Cerebellar cortex (tissue), 1 donor: ENCODE measurements around the gene NIBAN1.

ENCODE experiments used
- DNase-seq: peaks from one replicate; pipeline ENCODE4 v3.0.0-alpha.2; 2015; ENCODE audit warnings: low spot score

NIBAN1 gene

DNA sequence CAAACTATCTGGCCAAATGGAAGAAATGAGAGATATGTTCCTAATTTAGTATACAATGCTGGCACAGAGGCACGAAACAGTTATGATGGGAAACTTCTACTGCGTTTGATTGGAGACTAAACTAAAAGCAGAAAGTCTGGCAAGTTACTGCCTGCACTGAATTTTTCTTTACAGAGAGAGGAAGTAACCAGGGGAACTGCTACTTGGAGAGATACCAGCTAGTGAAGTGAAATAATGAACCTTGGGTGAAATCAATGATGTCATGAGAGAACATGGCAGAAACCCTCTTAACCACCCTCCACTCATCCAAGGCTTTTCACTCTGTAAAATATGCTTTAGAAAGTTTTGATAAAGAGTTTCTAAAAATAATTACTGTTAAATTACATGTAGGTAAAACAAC, 29.3 kb downstream of the NIBAN1 start:
- DNase-seq: no peak

DNA sequence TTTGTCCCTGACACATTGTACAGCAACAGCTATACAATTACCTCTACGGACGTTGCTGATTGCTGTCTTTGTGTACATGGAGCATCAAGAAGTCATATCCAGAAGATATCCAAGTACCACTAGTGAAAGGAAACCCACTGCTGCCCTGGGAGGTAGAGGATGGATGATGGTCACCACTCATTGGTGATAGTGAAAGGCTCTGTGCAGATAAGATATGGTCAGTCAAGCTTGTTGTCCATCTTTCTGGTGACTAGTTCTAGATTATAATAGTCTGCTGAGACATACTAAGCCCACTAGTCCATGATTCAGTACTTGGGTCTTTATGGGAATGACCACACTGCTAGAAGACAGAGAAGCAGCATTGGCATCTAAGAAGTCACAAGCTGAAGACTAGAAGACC, 30.3 kb downstream of the NIBAN1 start:
- no peak for DNase-seq

DNA sequence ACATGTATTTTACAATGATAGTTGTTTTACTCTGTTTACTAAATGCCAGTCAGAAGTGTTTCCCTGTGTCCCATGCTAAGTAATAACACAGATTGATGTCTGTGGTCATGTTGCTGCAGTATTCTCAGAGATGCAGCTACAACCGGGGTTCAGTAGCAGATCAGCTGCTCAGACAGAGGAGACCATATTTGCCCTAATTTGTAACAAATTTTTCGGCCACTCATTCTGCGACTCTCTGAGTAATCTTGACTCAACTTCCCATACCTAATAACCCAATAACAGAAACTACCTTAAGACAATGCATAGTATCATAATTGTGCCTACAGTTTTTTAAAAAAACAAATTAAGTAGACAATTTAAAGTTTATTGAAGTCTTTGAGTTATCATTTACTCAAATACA, 32.6 kb downstream of the NIBAN1 start:
- DNase-seq: no peak

DNA sequence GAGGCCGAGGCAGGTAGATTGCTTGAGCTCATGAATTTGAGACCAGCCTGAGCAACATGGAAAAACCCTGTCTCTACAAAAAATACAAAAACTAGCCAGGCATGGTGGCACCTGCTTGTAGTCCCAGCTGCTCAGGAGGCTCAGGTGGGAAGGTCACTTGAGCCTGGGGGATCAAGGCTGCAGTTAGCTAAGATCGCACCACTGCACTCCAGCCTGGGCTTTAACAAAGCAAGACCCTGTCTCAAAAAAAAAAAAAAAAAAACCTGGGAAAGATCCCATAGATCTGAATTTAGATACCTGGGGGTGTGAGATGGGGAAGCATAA, 32.9 kb downstream of the NIBAN1 start:
- no peak for DNase-seq

DNA sequence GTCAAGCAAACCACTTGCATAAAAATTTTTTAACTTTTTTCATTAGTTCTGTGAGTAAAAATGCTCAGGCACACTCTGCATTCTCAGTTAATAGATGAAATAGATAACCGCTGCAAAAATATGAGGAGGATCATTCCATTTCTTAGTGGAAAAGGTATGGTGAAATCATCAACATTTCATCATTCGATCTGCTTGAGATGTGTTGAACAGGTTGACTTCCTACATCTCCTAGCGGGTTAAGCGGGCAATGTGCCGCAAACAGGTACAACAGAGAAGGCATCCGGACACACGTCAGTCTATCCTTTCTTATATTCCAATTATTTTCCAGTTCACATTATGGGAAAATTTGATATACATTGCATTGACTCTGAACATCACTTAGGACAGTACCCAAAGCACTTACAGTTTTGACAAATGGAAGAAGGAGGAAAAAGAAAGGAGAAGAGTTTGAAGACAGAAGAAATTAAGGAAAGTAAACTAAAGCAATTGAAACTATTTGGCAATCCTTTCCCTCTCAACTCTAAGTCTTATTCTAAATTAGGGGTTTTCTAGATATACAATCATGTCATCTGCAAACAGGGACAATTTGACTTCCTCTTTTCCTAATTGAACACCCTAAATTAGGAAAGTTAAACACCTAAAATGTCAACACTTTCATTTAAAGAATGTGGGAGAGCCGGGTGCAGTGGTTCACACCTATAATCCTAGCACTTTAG, 33.5 kb downstream of the NIBAN1 start:
- no peak for DNase-seq

DNA sequence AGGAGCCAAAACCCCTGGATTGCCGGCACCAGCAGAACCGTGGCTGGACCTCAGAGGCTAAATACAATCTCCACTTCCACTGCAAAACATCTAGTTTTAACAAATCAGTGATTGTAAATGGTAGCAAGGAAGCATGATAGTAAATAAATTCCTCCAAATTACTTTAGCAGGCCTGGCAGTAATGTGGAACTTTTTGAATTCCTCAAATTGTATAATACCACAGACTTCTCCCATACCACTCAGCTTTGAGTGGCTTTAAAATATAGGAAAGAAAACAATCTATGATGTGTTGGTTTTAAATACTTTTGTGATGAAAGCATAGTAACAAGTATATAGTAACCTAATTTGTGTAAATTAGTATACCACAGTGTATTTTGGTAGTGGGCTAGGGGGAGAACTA, 34.1 kb downstream of the NIBAN1 start:
- DNase-seq: no peak

DNA sequence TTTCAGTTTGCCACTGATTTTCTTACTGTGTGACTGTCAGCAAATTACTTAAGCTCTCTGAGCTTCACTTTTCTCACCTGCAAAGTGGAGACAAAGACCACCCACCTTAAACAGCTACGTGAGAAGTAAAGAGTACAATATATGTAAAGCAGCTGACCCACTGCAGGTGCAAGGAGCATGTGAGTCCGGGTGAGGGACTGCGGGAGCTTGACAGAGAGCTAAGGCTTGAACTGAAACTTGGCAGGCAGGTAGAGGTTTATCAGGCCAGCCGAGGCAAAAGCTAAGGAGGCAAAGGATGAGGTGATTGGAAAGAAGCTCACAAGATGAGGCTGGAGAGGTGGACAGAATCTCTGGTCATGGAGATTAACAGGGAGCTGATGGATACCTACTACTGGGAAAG, 36.6 kb downstream of the NIBAN1 start:
- no peak for DNase-seq

DNA sequence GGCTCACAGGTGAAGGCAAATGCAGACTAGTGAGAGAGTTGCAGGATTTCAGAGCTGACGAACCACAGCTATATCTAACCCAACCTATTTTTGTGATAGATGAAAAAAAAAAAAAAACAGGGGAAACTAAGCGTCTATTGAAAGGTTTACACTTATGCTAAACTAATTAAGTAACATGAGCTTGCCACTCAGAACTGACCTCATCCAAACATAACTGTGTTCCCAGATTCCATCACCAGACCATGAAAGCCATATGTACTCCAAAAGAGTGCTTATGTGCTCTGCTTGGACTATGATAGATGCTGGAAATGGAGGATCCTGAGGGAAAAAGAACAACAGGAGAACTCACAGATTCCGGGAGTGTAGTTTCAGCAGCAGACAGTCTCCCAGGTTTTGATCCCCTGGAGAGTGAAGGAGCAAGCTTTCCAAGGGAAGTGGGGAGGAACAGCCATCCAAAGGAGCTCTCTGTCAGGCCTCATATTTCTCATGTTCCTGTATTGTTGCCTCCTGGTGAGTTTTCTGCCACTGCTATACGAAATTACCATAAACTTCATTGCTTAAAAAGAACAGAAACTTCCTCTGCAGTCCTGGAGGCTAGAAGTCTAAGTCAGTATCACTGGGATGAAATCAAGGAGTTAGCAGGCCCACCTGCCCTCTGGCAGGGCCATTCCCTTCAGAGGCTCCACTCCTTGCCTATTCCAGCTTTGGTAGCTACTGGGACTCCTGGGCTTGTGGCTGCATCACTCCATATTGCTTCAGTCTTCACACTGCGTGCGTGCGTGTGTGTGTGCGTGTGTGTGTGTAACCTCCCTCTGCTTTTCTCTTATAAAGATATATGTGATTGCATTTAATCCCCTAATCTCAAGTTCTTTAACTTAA, 38.1 kb downstream of the NIBAN1 start:
- DNase-seq: no peak

DNA sequence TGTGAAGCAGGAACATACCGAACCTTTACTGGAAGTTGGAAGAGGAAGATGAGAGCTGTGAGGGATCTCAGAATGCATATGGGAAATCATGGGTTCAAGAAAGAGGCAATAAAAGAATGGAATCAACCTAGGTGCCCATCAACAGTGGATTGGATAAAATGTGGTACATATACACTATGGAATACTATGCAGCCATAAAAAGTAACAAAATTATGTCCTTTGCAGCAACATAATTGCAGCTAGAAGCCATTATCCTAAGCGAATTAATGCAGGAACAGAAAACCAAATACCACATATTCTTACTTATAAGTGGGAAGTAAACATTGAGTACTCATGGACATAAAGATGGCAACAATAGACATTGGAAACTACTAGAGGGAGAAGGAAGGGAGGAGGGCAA, 40.4 kb downstream of the NIBAN1 start:
- DNase-seq: no peak

DNA sequence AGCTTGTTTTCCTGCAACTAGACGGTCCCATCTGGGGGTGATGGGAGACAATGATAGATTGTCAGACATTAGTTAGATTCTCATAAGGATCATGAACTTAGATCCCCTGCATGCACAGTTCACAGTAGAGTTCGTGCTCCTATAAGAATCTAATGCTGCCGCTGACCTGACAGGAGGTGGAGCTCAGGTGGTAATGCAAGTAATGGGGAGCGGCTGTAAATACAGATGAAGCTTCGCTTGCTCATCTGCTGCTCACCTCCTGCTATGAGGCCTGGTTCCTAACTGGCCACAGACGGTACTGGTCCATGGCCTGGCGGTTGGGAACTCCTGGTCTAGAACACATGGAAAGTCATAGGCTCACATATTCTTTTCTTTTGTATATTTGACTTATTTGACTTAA, 42.0 kb downstream of the NIBAN1 start:
- DNase-seq: no peak

DNA sequence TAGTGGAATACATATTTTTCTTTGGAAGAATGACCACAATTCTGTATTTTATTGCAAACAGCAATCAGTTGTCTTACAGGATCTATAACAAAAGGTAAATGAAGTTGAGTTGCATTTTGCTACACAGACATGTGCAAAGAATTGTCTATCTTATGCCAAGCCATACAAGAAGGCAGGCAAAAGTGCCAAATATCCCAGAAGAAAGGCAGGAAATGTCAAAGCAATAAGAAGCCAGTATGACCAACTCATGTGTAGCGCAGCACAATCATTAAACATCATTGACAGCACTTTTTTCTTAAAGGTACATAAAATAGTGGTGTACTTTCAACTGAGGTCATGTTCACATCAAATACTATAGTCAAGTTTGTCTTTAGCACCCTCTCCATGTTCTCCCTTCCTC, 42.7 kb downstream of the NIBAN1 start:
- DNase-seq: no peak

DNA sequence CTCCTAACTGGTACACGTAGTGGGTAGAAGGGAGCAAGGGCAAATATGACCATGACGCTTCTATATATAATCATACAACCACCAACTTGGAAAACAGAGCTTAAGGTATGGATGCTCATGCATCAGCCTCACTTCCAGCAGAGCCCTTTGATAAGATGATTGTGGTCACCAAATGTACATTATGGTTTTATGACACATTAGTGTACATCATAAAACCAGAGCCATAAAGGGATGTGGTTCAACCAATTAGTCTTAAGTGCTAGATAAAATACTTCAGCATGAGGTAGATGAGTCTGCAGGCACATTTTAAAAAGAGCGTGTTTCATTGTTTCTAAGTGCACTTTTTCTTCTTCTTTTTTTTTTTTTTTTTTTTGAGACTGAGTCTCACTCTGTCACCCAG, 43.7 kb downstream of the NIBAN1 start:
- DNase-seq: no peak

DNA sequence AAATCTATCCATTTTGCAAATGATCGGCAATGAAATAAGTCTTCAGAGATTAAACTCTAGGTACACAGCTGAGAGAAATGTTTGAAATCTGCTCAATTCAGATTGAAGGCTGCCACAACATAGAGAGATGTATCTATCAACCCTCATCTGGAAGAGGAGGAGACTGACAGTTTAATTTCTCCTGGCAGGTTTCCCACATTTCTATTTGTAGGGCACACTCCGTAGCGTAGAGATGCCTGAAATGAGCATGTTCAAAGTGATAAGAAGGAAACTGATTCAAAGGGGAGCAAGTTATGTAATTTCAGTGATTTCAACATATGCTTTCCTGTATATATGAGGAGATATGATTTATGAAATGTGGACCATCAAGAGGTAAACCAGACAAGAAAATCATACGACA, 44.1 kb downstream of the NIBAN1 start:
- no peak for DNase-seq

DNA sequence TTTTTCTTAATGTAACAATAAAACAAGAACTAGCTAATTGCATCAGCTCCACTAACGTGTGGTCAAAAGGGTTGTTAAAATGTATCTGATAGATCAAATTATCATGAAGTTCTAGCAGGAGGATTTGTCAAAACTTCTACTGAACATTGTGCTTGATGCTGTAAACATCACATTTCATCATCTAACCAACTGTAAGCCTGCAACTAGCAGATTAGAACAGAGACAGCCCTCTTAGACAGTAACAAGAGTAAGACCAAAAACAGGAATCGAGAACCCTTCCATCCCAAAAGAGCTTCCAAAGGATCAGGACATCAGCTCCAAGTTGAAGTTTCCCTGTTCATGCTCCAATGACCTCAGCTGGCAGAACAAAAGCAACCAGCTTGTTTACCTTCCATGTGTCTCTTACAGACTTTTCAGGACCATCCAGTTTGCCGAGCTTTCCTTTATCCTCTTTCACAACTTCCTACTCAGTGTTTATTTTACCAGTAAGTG, 44.6 kb downstream of the NIBAN1 start:
- no peak for DNase-seq

DNA sequence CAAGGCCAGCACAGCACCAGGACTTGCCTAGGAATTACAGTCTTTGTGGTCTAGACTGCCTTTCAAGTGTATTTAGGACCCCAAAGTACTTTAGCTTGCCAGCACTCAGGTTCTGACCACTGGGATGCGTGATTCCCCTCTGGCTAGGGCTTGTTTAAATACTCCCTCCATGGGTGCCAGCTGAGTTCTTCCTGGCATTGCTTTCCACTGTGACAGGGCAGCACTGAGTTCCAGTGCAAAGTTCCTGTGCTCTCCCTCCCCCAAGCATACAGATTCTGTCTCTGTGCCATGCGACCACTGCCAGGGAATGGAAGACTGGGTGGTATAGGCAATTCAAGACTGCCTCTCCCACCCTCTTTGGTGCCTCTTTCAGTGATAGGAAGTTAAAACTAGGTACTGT, 45.9 kb downstream of the NIBAN1 start:
- no peak for DNase-seq
